Measurements from ENCODE around the gene PDE4D.

Gene PDE4D

GRCh38 chr5:59767681-59768151, 125.8 kb downstream of the PDE4D start:
- ChIA-PET CTCF (no interaction called here), POLR2A (interaction anchor here (0.6 to 1.2 kb wide), 2 partner anchors 10 to 102 kb away, joined by 3 to 4 read pairs; no protein-coding TSS in a partner anchor)
- no peak for DNase-seq (ENCODE audit: extremely low spot score)
- TF ChIP-seq BHLHE40 (IDR thresholded peaks at IDR 0.05; ENCODE audit: borderline replicate concordance): no peak
- no peak for TF ChIP-seq FOXM1 (IDR thresholded peaks at IDR 0.05; ENCODE audit: borderline replicate concordance)
- TF ChIP-seq LEF1 (IDR thresholded peaks at IDR 0.05; ENCODE audit: borderline replicate concordance): no peak
- no peak for TF ChIP-seq ARNT (IDR thresholded peaks at IDR 0.05)
- TF ChIP-seq ELF4 (IDR thresholded peaks at IDR 0.05): no peak
- TF ChIP-seq FOXK2 (IDR thresholded peaks at IDR 0.05): no peak
- no peak for TF ChIP-seq TARDBP (IDR thresholded peaks at IDR 0.05)
- TF ChIP-seq CTBP1 (IDR thresholded peaks at IDR 0.05; ENCODE audit: borderline replicate concordance): no peak
- TF ChIP-seq ZNF384 (IDR thresholded peaks at IDR 0.05): no peak
- TF ChIP-seq FOXA1 (IDR thresholded peaks at IDR 0.05): no peak
- no peak for TF ChIP-seq SP1 (IDR thresholded peaks at IDR 0.05)
- TF ChIP-seq L3MBTL2 (conservative IDR thresholded peaks at IDR 0.05): no peak
- TF ChIP-seq NFRKB (IDR thresholded peaks at IDR 0.05): no peak
- no peak for TF ChIP-seq SUZ12 (IDR thresholded peaks at IDR 0.05)
- TF ChIP-seq PKNOX1 (IDR thresholded peaks at IDR 0.05): no peak
- no peak for TF ChIP-seq HDGF (IDR thresholded peaks at IDR 0.05; ENCODE audit: borderline replicate concordance)

- ChIA-PET POLR2A (no interaction called here), CTCF (no interaction called here)
- no peak for DNase-seq (ENCODE audit: extremely low spot score)
- TF ChIP-seq FOXM1 (IDR thresholded peaks at IDR 0.05; ENCODE audit: borderline replicate concordance) (no peak), HDGF (IDR thresholded peaks at IDR 0.05; ENCODE audit: borderline replicate concordance) (no peak), ARNT (IDR thresholded peaks at IDR 0.05) (no peak), PKNOX1 (IDR thresholded peaks at IDR 0.05) (no peak), CTBP1 (IDR thresholded peaks at IDR 0.05; ENCODE audit: borderline replicate concordance) (no peak), LEF1 (IDR thresholded peaks at IDR 0.05; ENCODE audit: borderline replicate concordance) (no peak), FOXA1 (IDR thresholded peaks at IDR 0.05) (no peak), ZNF384 (IDR thresholded peaks at IDR 0.05) (no peak), TARDBP (IDR thresholded peaks at IDR 0.05) (no peak), NFRKB (IDR thresholded peaks at IDR 0.05) (no peak)
These were observed 126.3 kb downstream of the PDE4D start for GRCh38 chr5:59767211-59767605.

GRCh38 chr5:59766427-59767210, 126.9 kb downstream of the PDE4D start:
- POLR2A ChIA-PET: no interaction called here
- DNase-seq (ENCODE audit: extremely low spot score): no peak

GRCh38 chr5:59765446-59765845, 128.1 kb downstream of the PDE4D start:
- POLR2A ChIA-PET: no interaction called here
- no peak for TF ChIP-seq NFRKB (IDR thresholded peaks at IDR 0.05)
- no peak for TF ChIP-seq SP1 (IDR thresholded peaks at IDR 0.05)
- TF ChIP-seq ARNT (IDR thresholded peaks at IDR 0.05): no peak
- TF ChIP-seq LEF1 (IDR thresholded peaks at IDR 0.05; ENCODE audit: borderline replicate concordance): no peak
- TF ChIP-seq FOXA1 (IDR thresholded peaks at IDR 0.05): no peak
- TF ChIP-seq ELF4 (IDR thresholded peaks at IDR 0.05): no peak
- no peak for DNase-seq (ENCODE audit: extremely low spot score)
- CTCF ChIA-PET: no interaction called here

More at GRCh38 chr5:59766427-59767210, 126.9 kb downstream of the PDE4D start:
- TF ChIP-seq ZNF384 (IDR thresholded peaks at IDR 0.05) (no peak), SUZ12 (IDR thresholded peaks at IDR 0.05) (no peak), ARNT (IDR thresholded peaks at IDR 0.05) (no peak), HDGF (IDR thresholded peaks at IDR 0.05; ENCODE audit: borderline replicate concordance) (no peak), LEF1 (IDR thresholded peaks at IDR 0.05; ENCODE audit: borderline replicate concordance) (no peak), SP1 (IDR thresholded peaks at IDR 0.05) (no peak), ELF4 (IDR thresholded peaks at IDR 0.05) (no peak), FOXM1 (IDR thresholded peaks at IDR 0.05; ENCODE audit: borderline replicate concordance) (no peak), BHLHE40 (IDR thresholded peaks at IDR 0.05; ENCODE audit: borderline replicate concordance) (no peak), PKNOX1 (IDR thresholded peaks at IDR 0.05) (no peak), TARDBP (IDR thresholded peaks at IDR 0.05) (no peak), NFRKB (IDR thresholded peaks at IDR 0.05) (no peak), L3MBTL2 (conservative IDR thresholded peaks at IDR 0.05) (no peak), FOXK2 (IDR thresholded peaks at IDR 0.05) (no peak), CTBP1 (IDR thresholded peaks at IDR 0.05; ENCODE audit: borderline replicate concordance) (no peak)
- CTCF ChIA-PET: no interaction called here

DNA sequence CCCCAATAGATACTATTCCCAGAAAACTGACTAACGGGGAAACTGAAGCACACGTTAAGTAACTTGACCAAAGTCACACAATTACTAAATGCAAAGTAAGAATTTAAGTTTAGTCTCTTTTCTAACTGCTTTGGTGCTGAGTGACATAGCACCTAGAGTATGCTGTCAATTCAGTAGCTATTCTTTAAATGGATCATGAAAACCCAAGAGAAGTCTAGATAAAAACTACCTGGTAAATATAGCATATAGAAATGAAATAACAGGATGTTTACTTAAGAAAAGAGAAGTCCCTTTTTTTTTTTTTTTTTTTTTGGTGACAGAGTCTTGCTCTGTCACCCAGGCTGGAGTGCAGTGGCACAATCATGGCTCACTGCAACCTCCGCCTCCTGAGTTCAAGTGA, 129.2 kb downstream of the PDE4D start:
- CTCF ChIA-PET: no interaction called here
- no peak for DNase-seq (ENCODE audit: extremely low spot score)
- POLR2A ChIA-PET: no interaction called here
- no peak for TF ChIP-seq ZNF384 (IDR thresholded peaks at IDR 0.05)
- TF ChIP-seq FOXK2 (IDR thresholded peaks at IDR 0.05): no peak
- no peak for TF ChIP-seq SP1 (IDR thresholded peaks at IDR 0.05)
- TF ChIP-seq PKNOX1 (IDR thresholded peaks at IDR 0.05): no peak
- TF ChIP-seq NFRKB (IDR thresholded peaks at IDR 0.05): no peak
- TF ChIP-seq LEF1 (IDR thresholded peaks at IDR 0.05; ENCODE audit: borderline replicate concordance): no peak
- TF ChIP-seq HDGF (IDR thresholded peaks at IDR 0.05; ENCODE audit: borderline replicate concordance): no peak
- no peak for TF ChIP-seq CTBP1 (IDR thresholded peaks at IDR 0.05; ENCODE audit: borderline replicate concordance)
- no peak for TF ChIP-seq ELF4 (IDR thresholded peaks at IDR 0.05)
- no peak for TF ChIP-seq FOXM1 (IDR thresholded peaks at IDR 0.05; ENCODE audit: borderline replicate concordance)
- TF ChIP-seq L3MBTL2 (conservative IDR thresholded peaks at IDR 0.05): no peak
- no peak for TF ChIP-seq TARDBP (IDR thresholded peaks at IDR 0.05)
- TF ChIP-seq ARNT (IDR thresholded peaks at IDR 0.05): no peak
- TF ChIP-seq BHLHE40 (IDR thresholded peaks at IDR 0.05; ENCODE audit: borderline replicate concordance): no peak
- no peak for TF ChIP-seq FOXA1 (IDR thresholded peaks at IDR 0.05)
- TF ChIP-seq SUZ12 (IDR thresholded peaks at IDR 0.05): no peak

Data from HEK293T (cell line).